GM18873 (cell line): ENCODE data around the gene PLCXD3.

Source experiments
- ATAC-seq: cut with Tn5 transposase; IDR thresholded peaks from one replicate; pipeline ENCODE4 v1.9.1; 2021; ENCODE audit warnings: mild to moderate bottlenecking, moderate library complexity, moderate number of reproducible peaks; ENCODE audit not compliant: unreplicated experiment, low FRiP score

The PLCXD3 gene, protein sequence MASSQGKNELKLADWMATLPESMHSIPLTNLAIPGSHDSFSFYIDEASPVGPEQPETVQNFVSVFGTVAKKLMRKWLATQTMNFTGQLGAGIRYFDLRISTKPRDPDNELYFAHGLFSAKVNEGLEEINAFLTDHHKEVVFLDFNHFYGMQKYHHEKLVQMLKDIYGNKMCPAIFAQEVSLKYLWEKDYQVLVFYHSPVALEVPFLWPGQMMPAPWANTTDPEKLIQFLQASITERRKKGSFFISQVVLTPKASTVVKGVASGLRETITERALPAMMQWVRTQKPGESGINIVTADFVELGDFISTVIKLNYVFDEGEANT

GRCh38 chr5:41510176-41510831 is at the start of gene PLCXD3:
Gene PLCXD3, minus strand, starts transcription at chr5:41510601. Its CDS starts 75 bp downstream, at chr5:41510526.
- no peak for ATAC-seq

GRCh38 chr5:41559184-41559583 is 48.8 kb upstream of the PLCXD3 start:
- ATAC-seq = no peak

- no peak for ATAC-seq
Measured at GRCh38 chr5:41558295-41558694, 47.9 kb upstream of the PLCXD3 start.

GRCh38 chr5:41547991-41548390 is 37.6 kb upstream of the PLCXD3 start:
- no peak for ATAC-seq

GRCh38 chr5:41542183-41542582 is 31.8 kb upstream of the PLCXD3 start:
- ATAC-seq = no peak

GRCh38 chr5:41539454-41539853 is 29.1 kb upstream of the PLCXD3 start:
- no peak for ATAC-seq

- ATAC-seq = no peak
Measured at GRCh38 chr5:41537581-41537980, 27.2 kb upstream of the PLCXD3 start.

GRCh38 chr5:41532485-41532884 is 22.1 kb upstream of the PLCXD3 start:
- no peak for ATAC-seq

DNA sequence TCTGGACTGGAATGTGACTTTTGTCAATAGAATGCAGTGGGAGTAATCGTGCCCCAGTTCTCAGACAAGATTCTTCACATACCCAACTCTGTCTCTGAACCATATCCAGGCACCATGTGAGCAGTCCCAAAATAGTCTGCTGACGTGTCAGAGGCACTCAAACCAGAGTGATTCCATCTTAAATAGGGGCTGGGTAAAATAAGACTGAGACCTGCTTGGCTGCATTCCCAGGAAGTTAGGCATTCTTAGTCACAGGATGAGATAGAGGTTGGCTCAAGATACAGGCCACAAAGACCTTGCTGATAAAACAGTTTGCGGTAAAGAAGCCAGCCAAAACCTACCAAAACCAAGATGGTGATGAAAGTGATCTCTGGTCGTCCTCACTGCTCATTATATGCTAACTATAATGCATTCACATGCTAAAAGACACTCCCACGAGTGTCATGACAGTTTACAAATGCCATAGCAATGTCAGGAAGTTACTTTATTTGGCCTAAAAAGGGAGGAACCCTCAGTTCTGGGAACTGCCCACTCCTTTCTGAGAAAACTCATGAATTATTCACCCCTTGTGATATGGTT is 16.9 kb upstream of the PLCXD3 start:
- ATAC-seq = no peak

GRCh38 chr5:41526699-41527098 is 16.3 kb upstream of the PLCXD3 start:
- ATAC-seq = no peak

DNA sequence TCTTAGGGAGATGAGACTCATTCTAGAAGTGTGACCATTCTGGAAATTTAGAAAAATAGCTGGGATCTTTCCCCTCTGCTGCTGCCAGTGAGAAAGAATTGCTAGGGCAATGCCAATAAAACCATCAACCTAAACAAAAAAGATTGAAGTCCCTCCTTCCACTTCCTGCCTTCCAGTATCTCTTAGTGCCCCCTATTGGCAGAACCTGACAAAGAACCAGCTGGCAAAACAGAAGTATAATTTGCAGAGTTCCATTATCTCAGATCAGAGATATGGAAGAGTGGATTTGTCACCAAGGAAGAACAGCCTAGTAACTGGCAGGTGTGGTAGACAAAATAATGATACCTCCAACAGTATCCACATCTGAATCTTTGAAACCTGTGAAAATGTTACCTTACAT is 13.8 kb upstream of the PLCXD3 start:
- no peak for ATAC-seq

DNA sequence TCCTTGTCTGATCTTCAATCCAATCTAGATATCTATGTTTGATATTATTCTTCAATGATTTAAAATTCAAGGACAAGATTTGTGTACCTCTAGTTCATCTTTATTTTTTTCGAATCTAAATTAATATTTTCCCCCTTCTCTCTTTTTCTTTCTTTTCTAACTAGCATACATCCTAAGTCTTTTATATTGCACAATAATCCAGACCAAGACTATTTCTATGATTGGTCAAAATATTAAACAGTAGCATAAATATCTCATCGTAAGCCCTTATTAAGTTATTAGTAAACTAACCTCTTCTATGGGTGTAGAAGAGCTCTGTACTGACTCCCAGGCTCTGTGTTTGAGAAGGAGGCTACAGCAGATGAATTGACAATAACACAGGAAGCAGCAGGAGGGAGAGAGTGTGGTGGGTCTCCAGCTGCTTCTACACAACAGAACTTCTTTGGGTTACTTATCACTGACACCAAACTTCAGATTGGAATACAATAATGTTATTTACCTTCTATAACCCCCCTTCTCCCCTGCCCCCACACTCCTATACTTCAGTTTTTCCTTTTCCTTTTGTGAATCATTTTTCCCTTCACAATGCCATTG is 11.9 kb upstream of the PLCXD3 start:
- no peak for ATAC-seq

DNA sequence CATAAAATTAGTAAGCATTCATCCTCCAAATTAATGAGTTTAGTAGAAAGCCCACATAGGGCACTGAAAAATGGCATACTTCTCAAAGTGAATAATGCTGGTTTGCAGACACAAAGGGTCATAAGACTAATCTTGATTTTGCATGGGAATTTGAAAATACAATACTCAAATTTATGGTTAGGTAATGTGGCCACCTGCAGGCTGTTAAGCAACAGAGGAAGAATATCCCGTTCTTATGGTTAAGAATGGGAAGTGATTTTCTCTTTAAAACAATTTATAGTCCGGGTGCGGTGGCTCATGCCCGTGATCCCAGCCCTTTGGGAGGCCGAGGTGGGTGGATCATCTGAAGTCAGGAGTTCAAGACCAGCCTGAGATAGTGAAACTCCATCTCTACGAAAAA is 9.4 kb upstream of the PLCXD3 start:
- ATAC-seq = no peak

GRCh38 chr5:41517909-41518308 is 7.5 kb upstream of the PLCXD3 start:
- ATAC-seq = no peak

DNA sequence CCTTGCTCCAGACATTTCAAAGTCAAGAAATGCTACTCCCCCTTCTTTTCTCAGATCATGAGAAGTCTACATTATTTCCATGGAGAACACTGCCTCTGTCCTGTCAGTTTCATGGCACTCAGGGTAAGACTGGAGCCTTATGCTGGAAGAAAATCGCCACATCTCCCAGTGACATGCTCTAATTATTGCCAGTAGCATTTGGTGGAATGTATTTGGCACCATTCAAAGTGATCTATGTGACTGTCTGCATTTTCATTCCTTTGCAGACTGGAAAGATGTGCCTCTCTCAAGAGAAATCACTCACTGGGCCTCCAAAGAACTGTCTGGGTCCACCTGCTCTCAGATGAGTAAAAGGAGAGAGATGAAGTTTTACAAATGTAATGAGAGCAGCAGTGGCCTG is 840 bp upstream of the PLCXD3 start:
- no peak for ATAC-seq

DNA sequence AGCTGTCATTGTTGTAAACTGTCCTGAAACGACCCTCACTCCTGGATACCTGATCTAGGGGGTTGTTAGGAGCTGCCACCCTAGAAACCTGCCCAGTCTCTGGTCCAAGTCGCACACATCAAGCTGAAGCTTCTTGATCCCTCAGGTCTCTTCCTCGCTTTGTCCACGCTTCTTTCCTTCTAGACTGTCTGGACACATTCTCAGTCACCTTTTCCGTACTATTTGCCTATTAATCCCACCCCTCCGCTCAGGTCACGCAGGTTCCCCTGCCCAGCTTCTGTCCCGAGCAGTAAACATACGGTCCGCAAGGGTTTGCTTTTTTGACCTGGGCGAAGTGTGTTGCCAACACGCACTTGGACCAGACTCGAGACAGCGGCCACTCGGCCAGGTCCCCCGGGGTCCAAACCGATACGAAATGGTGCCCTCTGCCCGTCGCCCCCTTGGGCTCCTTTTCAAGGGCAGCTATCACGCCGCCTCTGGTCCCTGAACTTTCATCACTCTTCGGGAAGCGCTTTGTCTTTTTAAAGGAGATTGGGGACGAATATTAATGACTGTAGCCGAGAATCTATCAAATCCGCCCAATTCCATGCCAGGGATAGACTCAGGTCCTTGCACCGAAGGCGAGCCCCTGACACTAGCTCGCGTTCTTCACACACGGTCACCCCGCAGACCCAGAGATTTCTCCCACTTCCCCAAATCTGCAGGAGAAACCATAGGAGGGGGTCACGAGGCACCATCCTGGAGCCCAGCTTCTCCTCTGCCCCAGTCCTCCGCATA is 814 bp downstream of the PLCXD3 start:
- no peak for ATAC-seq

DNA sequence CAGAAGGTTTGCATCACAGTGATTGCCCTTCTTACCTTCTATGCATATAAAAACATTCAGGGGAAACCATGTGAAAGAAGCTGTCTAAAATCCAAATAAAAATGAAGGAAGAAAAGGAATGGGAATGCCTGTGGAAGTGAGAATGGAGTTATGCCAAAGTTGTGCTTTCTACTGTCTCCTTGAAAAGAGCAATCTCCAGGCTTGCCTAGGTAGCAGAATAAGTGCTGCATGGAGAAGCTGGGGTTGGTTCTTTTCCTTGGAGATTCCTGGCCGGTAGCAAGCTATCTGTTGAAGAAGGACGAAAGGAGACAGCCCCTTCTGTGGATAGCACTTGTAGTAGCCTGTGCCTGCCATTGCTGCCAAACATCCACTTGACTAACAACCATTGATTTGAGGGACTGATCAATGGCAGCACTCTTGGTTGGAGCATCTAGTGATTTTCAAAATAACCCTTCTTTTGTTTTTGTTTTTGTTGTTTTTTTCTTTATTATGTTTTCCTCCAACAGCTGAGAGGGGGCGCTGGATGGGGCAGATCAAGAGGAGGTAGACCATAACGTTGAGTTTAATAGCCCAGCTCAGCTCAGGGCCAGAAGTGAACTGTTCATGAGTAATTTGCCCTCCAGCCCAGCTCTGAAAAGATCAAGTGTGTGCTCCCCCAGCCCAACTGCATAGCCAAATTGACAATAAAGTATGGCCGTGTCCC is 1.6 kb downstream of the PLCXD3 start:
- no peak for ATAC-seq

DNA sequence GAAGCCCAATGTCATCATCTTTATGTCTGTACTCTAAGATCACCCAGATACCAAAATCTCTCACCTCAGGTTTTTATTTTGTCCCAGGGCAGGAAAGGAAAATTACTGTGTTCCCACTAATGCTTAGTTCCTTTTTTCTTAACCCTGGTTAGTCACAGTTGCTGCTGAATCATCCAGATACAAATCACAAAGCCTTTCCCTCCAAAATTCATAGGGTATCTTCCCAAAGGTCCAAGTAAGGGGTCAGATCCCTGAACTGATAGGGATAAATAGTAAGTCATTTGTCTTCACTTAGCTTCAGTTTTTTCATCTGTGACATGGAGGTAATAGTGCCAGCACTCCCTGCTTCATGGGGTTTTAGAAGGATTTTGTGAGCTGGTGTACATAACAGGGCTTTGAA is 2.2 kb downstream of the PLCXD3 start:
- ATAC-seq = no peak

- no peak for ATAC-seq
Measured at GRCh38 chr5:41507501-41507900, 2.9 kb downstream of the PLCXD3 start.

DNA sequence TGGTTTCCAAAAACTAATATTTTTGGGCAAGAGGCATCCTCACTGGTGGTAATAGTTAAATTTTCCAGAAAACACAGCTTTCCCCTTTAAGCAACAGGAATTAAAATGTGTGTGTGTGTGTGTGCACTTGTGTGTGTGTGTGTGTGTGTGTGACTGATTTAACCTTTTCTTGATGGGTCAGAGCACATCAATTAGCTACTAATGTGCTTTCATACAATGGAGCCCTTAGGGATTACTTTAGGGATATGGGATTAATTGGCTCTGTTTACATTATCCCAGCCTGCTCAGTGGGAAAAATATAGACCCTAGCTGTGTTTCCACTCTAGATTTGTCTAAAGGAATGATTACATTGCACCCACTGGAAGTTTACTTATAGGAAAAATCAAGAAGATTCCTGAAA is 6.5 kb downstream of the PLCXD3 start:
- ATAC-seq = no peak
